ENCODE measurements around the gene ZNF79. TPM values are rescaled to one million over a fixed set of nuclear protein-coding genes. Genes with fewer than 3 reads are reported as not detected.

Gene ZNF79
- total and polyA plus RNA-seq, 9 of the 15 experiments (the other 6 are each of a cell fraction or from before 2014, with no cell fraction given) = 0.62 to 7.0 (median 4.1) TPM

DNA sequence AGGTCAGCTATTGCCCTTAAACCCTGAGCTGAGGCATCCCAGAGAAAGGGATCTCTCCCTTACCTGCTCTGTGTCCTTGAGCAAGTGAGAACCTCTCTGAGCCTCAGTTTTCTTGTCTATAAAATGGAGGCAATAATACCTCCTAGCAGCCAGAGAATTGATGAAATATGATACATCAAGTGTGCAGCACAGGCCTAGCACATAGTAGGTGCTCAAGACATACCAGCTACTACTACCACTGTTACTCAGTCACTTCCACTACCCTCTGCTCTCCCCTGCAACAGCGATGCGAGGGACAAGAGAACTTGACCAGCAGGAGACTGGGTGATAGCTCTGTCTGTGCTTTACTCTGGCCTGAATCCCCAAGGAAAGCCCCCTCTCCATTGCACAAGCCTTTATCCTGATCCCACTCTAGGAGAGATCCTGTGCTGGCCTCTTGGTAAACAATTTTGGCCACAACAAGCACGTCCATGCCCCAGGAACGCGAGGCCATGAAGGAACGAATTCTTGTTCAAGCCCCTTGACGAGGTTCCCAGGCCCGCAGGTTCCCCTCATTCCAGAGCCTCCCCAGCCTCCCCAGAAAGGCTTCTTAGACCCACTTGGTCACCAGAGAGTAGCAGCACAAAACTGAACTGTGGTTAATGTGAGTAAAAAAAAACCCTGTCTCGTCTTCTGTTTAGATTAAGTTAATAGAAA, 66.5 kb downstream of the ZNF79 start:
- Histone ChIP-seq H3K4me2 (ENCODE audit: insufficient read depth, low read length) (no peak overlapping the region), H3K4me3 (no peak overlapping the region), H2AFZ (ENCODE audit: low read depth, low read length) (no peak overlapping the region), H3K4me1 (replicated peaks in 1 of 2; ENCODE audit: control insufficient read depth in 2 of 2, insufficient read depth in 2 of 2, low read length in 2 of 2) (peaks cover 0 to 16% of the 10 kb centered on the region in 2 experiments; a peak in 2 of 5 replicates), H3K9me3 (replicated peaks; ENCODE audit: control insufficient read depth, insufficient read depth, low read depth, low read length) (no peaks in the 10 kb centered on the region), H3K36me3 (ENCODE audit: control insufficient read depth, insufficient read depth, low read length) (peaks cover 20% of the 10 kb centered on the region; the same call in 1 of the 3 replicates), H3K27ac (ENCODE audit: extremely low read depth, low read depth, low read length) (no peak overlapping the region), H3K9me1 (ENCODE audit: control insufficient read depth, insufficient read depth, low read length) (no peaks in the 10 kb centered on the region), H4K20me1 (replicated peaks; ENCODE audit: control insufficient read depth, insufficient read depth, low read length) (no peaks in the 10 kb centered on the region), H3K9ac (ENCODE audit: insufficient read depth in 1 of 2, low read depth in 2 of 2, low read length in 2 of 2) (no peak overlapping the region), H3K27me3 (ENCODE audit: control insufficient read depth in 2 of 2, insufficient read depth in 2 of 2, low read length in 2 of 2) (no peaks in the 10 kb centered on the region), H3K79me2 (ENCODE audit: control insufficient read depth, insufficient read depth, low read length) (no peaks in the 10 kb centered on the region)
- intact Hi-C loops (cut with micrococcal nuclease) = no loop called here
- no TSS peak for BruUV-seq (replicated peaks)
- POLR2A ChIA-PET = interaction anchor here (0.6 to 0.7 kb wide), 3 partner anchors 10 to 155 kb away, joined by 3 to 4 read pairs (median 3); no protein-coding TSS in a partner anchor
- no peak for DNase-seq (ENCODE audit: extremely low read depth in 1 of 4, low spot score in 3 of 4)
- WGBS (ENCODE audit: insufficient coverage, low coverage, missing lambda C conversion rate) = 83% methylated on average over 9 of the region's 9 CpGs
- in situ Hi-C loops (cut with MboI) = no loop called here
- TF ChIP-seq ZKSCAN1 (IDR thresholded peaks at IDR 0.05; ENCODE audit: low read depth, low read length) (peak; percentile 88), SRSF3 (IDR thresholded peaks at IDR 0.05; ENCODE audit: insufficient read depth, low read length) (no peak)
- FAIRE-seq = no peak
- no peak for ATAC-seq
- CTCF ChIA-PET (ENCODE audit: low intra/inter-chr PET ratio) = interaction anchor here (0.7 kb wide), 1 partner anchor 527 kb away, joined by 3 read pairs; no protein-coding TSS in a partner anchor

DNA sequence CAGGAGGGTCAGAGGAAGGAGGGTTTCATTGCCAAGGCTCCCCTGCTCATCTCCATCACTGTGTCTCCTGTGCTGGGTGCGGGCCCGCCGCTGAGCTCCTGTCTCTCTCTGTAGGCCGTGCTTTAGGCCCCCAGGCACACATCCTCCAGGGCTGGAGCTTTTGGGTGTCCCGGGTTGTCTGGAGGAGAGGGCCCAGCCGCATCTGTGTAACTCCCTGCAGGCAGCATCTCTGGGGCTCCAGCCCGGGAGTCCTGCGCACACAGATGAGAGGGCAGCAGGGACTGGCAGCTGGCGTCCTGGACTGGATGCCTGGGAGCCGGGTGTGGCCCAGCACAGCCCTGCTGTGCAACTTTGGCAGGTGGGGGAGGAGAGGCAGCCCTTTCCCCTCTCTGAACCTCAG, 67.3 kb downstream of the ZNF79 start:
- Histone ChIP-seq H3K9me1 (ENCODE audit: control insufficient read depth, insufficient read depth, low read length) (no peaks in the 10 kb centered on the region), H3K4me1 (replicated peaks in 1 of 2; ENCODE audit: control insufficient read depth in 2 of 2, insufficient read depth in 2 of 2, low read length in 2 of 2) (peaks cover 5 to 23% of the 10 kb centered on the region in 2 experiments; a peak in 4 of 5 replicates), H4K20me1 (replicated peaks; ENCODE audit: control insufficient read depth, insufficient read depth, low read length) (no peaks in the 10 kb centered on the region), H3K9me3 (replicated peaks; ENCODE audit: control insufficient read depth, insufficient read depth, low read depth, low read length) (no peaks in the 10 kb centered on the region), H3K4me2 (ENCODE audit: insufficient read depth, low read length) (no peak overlapping the region), H3K4me3 (no peak overlapping the region), H3K36me3 (ENCODE audit: control insufficient read depth, insufficient read depth, low read length) (peaks cover 24% of the 10 kb centered on the region; the same call in 1 of the 3 replicates), H3K79me2 (ENCODE audit: control insufficient read depth, insufficient read depth, low read length) (no peaks in the 10 kb centered on the region), H3K9ac (ENCODE audit: insufficient read depth in 1 of 2, low read depth in 2 of 2, low read length in 2 of 2) (peak overlapping the region in 1 of 2 experiments; percentile 68; a peak in 2 of 4 replicates), H3K27ac (ENCODE audit: extremely low read depth, low read depth, low read length) (no peak overlapping the region), H3K27me3 (ENCODE audit: control insufficient read depth in 2 of 2, insufficient read depth in 2 of 2, low read length in 2 of 2) (no peaks in the 10 kb centered on the region), H2AFZ (ENCODE audit: low read depth, low read length) (no peak overlapping the region)
- POLR2A ChIA-PET = interaction anchor here (0.6 kb wide), 1 partner anchor 51 kb away, joined by 3 read pairs; no protein-coding TSS in a partner anchor
- 85% methylated on average over 6 of the region's 10 CpGs for WGBS (ENCODE audit: insufficient coverage, low coverage, missing lambda C conversion rate)
- FAIRE-seq (no peak), DNase-seq (ENCODE audit: extremely low read depth in 1 of 4, low spot score in 3 of 4) (no peak), ATAC-seq (no peak)
- no TSS peak for BruUV-seq (replicated peaks)
- CTCF ChIA-PET (ENCODE audit: low intra/inter-chr PET ratio) = interaction anchor here (0.5 kb wide), 1 partner anchor 113 kb away, joined by 3 read pairs; no protein-coding TSS in a partner anchor
- in situ Hi-C loops (cut with MboI) (no loop called here), intact Hi-C loops (cut with micrococcal nuclease) (no loop called here)
- TF ChIP-seq, protein P1, sequence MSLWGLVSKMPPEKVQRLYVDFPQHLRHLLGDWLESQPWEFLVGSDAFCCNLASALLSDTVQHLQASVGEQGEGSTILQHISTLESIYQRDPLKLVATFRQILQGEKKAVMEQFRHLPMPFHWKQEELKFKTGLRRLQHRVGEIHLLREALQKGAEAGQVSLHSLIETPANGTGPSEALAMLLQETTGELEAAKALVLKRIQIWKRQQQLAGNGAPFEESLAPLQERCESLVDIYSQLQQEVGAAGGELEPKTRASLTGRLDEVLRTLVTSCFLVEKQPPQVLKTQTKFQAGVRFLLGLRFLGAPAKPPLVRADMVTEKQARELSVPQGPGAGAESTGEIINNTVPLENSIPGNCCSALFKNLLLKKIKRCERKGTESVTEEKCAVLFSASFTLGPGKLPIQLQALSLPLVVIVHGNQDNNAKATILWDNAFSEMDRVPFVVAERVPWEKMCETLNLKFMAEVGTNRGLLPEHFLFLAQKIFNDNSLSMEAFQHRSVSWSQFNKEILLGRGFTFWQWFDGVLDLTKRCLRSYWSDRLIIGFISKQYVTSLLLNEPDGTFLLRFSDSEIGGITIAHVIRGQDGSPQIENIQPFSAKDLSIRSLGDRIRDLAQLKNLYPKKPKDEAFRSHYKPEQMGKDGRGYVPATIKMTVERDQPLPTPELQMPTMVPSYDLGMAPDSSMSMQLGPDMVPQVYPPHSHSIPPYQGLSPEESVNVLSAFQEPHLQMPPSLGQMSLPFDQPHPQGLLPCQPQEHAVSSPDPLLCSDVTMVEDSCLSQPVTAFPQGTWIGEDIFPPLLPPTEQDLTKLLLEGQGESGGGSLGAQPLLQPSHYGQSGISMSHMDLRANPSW (CRISPR knock-in tag; IDR thresholded peaks at IDR 0.05) = no peak
- no peak for TF ChIP-seq BACH1 (tag; IDR thresholded peaks at IDR 0.05)
- TF ChIP-seq SREBF2 (CRISPR knock-in tag; IDR thresholded peaks at IDR 0.05) = no peak
- no peak for TF ChIP-seq SMARCE1 (IDR thresholded peaks at IDR 0.05)
- TF ChIP-seq HDAC1 (IDR thresholded peaks at IDR 0.05) = no peak
- no peak for TF ChIP-seq ZNF184 (CRISPR knock-in tag; IDR thresholded peaks at IDR 0.05)
- no peak for TF ChIP-seq ZNF584 (CRISPR knock-in tag; IDR thresholded peaks at IDR 0.05; ENCODE audit: low read depth)
- TF ChIP-seq, protein P2, sequence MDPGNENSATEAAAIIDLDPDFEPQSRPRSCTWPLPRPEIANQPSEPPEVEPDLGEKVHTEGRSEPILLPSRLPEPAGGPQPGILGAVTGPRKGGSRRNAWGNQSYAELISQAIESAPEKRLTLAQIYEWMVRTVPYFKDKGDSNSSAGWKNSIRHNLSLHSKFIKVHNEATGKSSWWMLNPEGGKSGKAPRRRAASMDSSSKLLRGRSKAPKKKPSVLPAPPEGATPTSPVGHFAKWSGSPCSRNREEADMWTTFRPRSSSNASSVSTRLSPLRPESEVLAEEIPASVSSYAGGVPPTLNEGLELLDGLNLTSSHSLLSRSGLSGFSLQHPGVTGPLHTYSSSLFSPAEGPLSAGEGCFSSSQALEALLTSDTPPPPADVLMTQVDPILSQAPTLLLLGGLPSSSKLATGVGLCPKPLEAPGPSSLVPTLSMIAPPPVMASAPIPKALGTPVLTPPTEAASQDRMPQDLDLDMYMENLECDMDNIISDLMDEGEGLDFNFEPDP (CRISPR knock-in tag; IDR thresholded peaks at IDR 0.05) = no peak
